Retinal pigment epithelial cell (primary cell): ENCODE results near the gene IFI16.

ENCODE experiments used
- DNase-seq: peaks from one replicate; pipeline ENCODE4 v3.0.0-alpha.2; 2010; ENCODE audit warnings: low read depth
- H3K4me3 ChIP-seq: 2 replicates; pipeline ENCODE4 v1.5.1; 2011; ENCODE audit warnings: mild to moderate bottlenecking, low read length, control low read depth, moderate library complexity
- CTCF ChIP-seq: conservative IDR thresholded peaks from 2 replicates; pipeline ENCODE4 v1.5.1; 2011; ENCODE audit warnings: low read depth, low read length, control low read depth, inconsistent platforms

Gene IFI16

GRCh38 chr1:159077120-159077961 lies 67.6 kb downstream of the IFI16 start:
- no peak overlapping the region for H3K4me3 ChIP-seq
- no peak for DNase-seq
- TF ChIP-seq CTCF, result no peak

GRCh38 chr1:159079525-159079924 lies 69.8 kb downstream of the IFI16 start:
- TF ChIP-seq CTCF, result no peak
- DNase-seq, result no peak
- H3K4me3 ChIP-seq, result no peak overlapping the region

GRCh38 chr1:159081626-159082025 lies 71.9 kb downstream of the IFI16 start:
- H3K4me3 ChIP-seq, result no peak overlapping the region
- TF ChIP-seq CTCF, result no peak
- DNase-seq, result no peak

GRCh38 chr1:159083013-159083412 lies 73.3 kb downstream of the IFI16 start:
- TF ChIP-seq CTCF, result no peak
- DNase-seq, result no peak

GRCh38 chr1:159084152-159084551 lies 74.4 kb downstream of the IFI16 start:
- TF ChIP-seq CTCF, result no peak
- DNase-seq, result no peak
- H3K4me3 ChIP-seq, result no peak overlapping the region

More at GRCh38 chr1:159083013-159083412, 73.3 kb downstream of the IFI16 start:
- H3K4me3 ChIP-seq, result no peak overlapping the region

- no peak overlapping the region for H3K4me3 ChIP-seq
- DNase-seq, result no peak
- no peak for TF ChIP-seq CTCF
These were observed 75.2 kb downstream of the IFI16 start for GRCh38 chr1:159084867-159085266.

GRCh38 chr1:159088050-159088449 lies 78.3 kb downstream of the IFI16 start:
- peak; percentile 7 for DNase-seq
- no peak overlapping the region for H3K4me3 ChIP-seq
- no peak for TF ChIP-seq CTCF
